ENCODE data around the gene CTNND2.

Gene CTNND2

DNA sequence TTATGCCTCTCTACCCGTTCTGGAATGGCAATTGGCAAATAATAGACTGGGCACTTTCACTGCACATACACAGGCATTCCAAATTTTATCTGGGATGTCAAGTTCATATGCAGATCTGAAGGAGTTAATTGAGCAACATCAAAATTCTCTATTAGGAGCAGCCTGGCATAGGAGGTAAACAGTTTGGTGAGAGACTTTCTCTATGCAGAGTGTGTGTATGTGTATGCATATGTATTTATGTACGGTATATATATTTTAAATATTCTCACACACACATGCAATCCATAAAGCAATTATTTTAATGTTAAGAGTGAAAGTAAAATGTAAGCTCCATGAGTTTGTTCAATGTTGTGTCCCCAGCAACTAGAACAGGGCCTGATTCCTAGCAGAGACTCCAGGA is 517.8 kb downstream of the CTNND2 start:
- no peaks in the 10 kb centered on the region for H3K79me2 ChIP-seq (ENCODE audit: insufficient read depth, low read depth)
- no peaks in the 10 kb centered on the region for H3K27me3 ChIP-seq (ENCODE audit: insufficient read depth, low read depth)
- TF ChIP-seq, protein P1, sequence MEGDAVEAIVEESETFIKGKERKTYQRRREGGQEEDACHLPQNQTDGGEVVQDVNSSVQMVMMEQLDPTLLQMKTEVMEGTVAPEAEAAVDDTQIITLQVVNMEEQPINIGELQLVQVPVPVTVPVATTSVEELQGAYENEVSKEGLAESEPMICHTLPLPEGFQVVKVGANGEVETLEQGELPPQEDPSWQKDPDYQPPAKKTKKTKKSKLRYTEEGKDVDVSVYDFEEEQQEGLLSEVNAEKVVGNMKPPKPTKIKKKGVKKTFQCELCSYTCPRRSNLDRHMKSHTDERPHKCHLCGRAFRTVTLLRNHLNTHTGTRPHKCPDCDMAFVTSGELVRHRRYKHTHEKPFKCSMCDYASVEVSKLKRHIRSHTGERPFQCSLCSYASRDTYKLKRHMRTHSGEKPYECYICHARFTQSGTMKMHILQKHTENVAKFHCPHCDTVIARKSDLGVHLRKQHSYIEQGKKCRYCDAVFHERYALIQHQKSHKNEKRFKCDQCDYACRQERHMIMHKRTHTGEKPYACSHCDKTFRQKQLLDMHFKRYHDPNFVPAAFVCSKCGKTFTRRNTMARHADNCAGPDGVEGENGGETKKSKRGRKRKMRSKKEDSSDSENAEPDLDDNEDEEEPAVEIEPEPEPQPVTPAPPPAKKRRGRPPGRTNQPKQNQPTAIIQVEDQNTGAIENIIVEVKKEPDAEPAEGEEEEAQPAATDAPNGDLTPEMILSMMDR (conservative IDR thresholded peaks at IDR 0.05; ENCODE audit: low read depth, low read length): no peak

GRCh38 chr5:11385901-11386293 is 518.3 kb downstream of the CTNND2 start:
- Histone ChIP-seq H2AFZ (ENCODE audit: low read depth) (no peak overlapping the region), H3K4me2 (no peak overlapping the region), H3K4me3 (IDR thresholded peaks at IDR 0.05; ENCODE audit: insufficient read depth, low read depth, low read length) (no peak overlapping the region), H3K36me3 (ENCODE audit: insufficient read depth) (no peaks in the 10 kb centered on the region), H4K20me1 (ENCODE audit: insufficient read depth) (no peaks in the 10 kb centered on the region), H3K27ac (no peak overlapping the region), H3K27me3 (ENCODE audit: insufficient read depth, low read depth) (no peaks in the 10 kb centered on the region), H3K79me2 (ENCODE audit: insufficient read depth, low read depth) (no peaks in the 10 kb centered on the region), H3K4me1 (ENCODE audit: low read depth, poor library complexity, severe bottlenecking) (no peaks in the 10 kb centered on the region), H3K9ac (no peak overlapping the region)
- TF ChIP-seq, protein P1 (conservative IDR thresholded peaks at IDR 0.05; ENCODE audit: low read depth, low read length): no peak

More for the DNA sequence above, 517.8 kb downstream of the CTNND2 start:
- H3K4me2 ChIP-seq: no peak overlapping the region
- H3K4me1 ChIP-seq (ENCODE audit: low read depth, poor library complexity, severe bottlenecking): no peaks in the 10 kb centered on the region
- no peaks in the 10 kb centered on the region for H4K20me1 ChIP-seq (ENCODE audit: insufficient read depth)
- no peak overlapping the region for H3K27ac ChIP-seq
- no peak overlapping the region for H3K4me3 ChIP-seq (IDR thresholded peaks at IDR 0.05; ENCODE audit: insufficient read depth, low read depth, low read length)
- no peak overlapping the region for H2AFZ ChIP-seq (ENCODE audit: low read depth)
- H3K36me3 ChIP-seq (ENCODE audit: insufficient read depth): no peaks in the 10 kb centered on the region
- H3K9ac ChIP-seq: no peak overlapping the region

GRCh38 chr5:11385251-11385900 is 518.9 kb downstream of the CTNND2 start:
- Histone ChIP-seq H3K27me3 (ENCODE audit: insufficient read depth, low read depth) (no peaks in the 10 kb centered on the region), H3K36me3 (ENCODE audit: insufficient read depth) (no peaks in the 10 kb centered on the region), H3K4me3 (IDR thresholded peaks at IDR 0.05; ENCODE audit: insufficient read depth, low read depth, low read length) (no peak overlapping the region), H2AFZ (ENCODE audit: low read depth) (no peak overlapping the region), H3K4me2 (no peak overlapping the region), H3K4me1 (ENCODE audit: low read depth, poor library complexity, severe bottlenecking) (no peaks in the 10 kb centered on the region), H3K9ac (no peak overlapping the region), H3K27ac (no peak overlapping the region), H4K20me1 (ENCODE audit: insufficient read depth) (no peaks in the 10 kb centered on the region), H3K79me2 (ENCODE audit: insufficient read depth, low read depth) (no peaks in the 10 kb centered on the region)
- TF ChIP-seq, protein P1 (conservative IDR thresholded peaks at IDR 0.05; ENCODE audit: low read depth, low read length): no peak

- H2AFZ ChIP-seq (ENCODE audit: low read depth): no peak overlapping the region
- H3K79me2 ChIP-seq (ENCODE audit: insufficient read depth, low read depth): no peaks in the 10 kb centered on the region
- H4K20me1 ChIP-seq (ENCODE audit: insufficient read depth): no peaks in the 10 kb centered on the region
- H3K9ac ChIP-seq: no peak overlapping the region
- TF ChIP-seq, protein P1 (conservative IDR thresholded peaks at IDR 0.05; ENCODE audit: low read depth, low read length): no peak
- no peak overlapping the region for H3K27ac ChIP-seq
- H3K36me3 ChIP-seq (ENCODE audit: insufficient read depth): no peaks in the 10 kb centered on the region
- H3K4me2 ChIP-seq: no peak overlapping the region
- H3K27me3 ChIP-seq (ENCODE audit: insufficient read depth, low read depth): no peaks in the 10 kb centered on the region
- no peaks in the 10 kb centered on the region for H3K4me1 ChIP-seq (ENCODE audit: low read depth, poor library complexity, severe bottlenecking)
- H3K4me3 ChIP-seq (IDR thresholded peaks at IDR 0.05; ENCODE audit: insufficient read depth, low read depth, low read length): no peak overlapping the region
These were observed 519.6 kb downstream of the CTNND2 start for GRCh38 chr5:11384441-11385250.

Data from KMS-11 (cell line).